Activated CD8-positive, alpha-beta memory T cell treated with anti-CD3 and anti-CD28 coated beads for 36 hours (primary cell): ENCODE data around the gene CUEDC1. TPM values are rescaled to one million over a fixed set of nuclear protein-coding genes. Genes with fewer than 3 reads are reported as not detected.

Source experiments
- CTCF ChIA-PET: fragments of 350-600 bp; sonication (Branson Sonifier 250); formaldehyde crosslinking; loops from one replicate; lab custom pipeline; 2021; ENCODE audit warnings: antibody characterized with exemption; lab: Charles Lee
- POLR2A ChIA-PET: fragments of 350-600 bp; sonication (Branson Sonifier 250); formaldehyde crosslinking; loops from one replicate; lab custom pipeline; 2021; ENCODE audit warnings: antibody characterized with exemption; lab: Charles Lee
- total RNA-seq, 2 experiments: library from RNA; stranded (reverse); gene quantifications; one replicate each; pipeline ENCODE4 v1.2.3, GENCODE V29; 2021

CUEDC1 gene
- total RNA-seq, 2 experiments from 2014 or later = 0.30 TPM; not detected in 1

GRCh38 chr17:57864273-57864672, 90.9 kb downstream of the CUEDC1 start:
- ChIA-PET CTCF (no interaction called here), POLR2A (no interaction called here)

- ChIA-PET POLR2A (interaction anchor here (0.6 kb wide), 1 partner anchor 97 kb away, joined by 4 read pairs; no protein-coding TSS in a partner anchor), CTCF (no interaction called here)
Measured at GRCh38 chr17:57862694-57863667, 92.2 kb downstream of the CUEDC1 start.

DNA sequence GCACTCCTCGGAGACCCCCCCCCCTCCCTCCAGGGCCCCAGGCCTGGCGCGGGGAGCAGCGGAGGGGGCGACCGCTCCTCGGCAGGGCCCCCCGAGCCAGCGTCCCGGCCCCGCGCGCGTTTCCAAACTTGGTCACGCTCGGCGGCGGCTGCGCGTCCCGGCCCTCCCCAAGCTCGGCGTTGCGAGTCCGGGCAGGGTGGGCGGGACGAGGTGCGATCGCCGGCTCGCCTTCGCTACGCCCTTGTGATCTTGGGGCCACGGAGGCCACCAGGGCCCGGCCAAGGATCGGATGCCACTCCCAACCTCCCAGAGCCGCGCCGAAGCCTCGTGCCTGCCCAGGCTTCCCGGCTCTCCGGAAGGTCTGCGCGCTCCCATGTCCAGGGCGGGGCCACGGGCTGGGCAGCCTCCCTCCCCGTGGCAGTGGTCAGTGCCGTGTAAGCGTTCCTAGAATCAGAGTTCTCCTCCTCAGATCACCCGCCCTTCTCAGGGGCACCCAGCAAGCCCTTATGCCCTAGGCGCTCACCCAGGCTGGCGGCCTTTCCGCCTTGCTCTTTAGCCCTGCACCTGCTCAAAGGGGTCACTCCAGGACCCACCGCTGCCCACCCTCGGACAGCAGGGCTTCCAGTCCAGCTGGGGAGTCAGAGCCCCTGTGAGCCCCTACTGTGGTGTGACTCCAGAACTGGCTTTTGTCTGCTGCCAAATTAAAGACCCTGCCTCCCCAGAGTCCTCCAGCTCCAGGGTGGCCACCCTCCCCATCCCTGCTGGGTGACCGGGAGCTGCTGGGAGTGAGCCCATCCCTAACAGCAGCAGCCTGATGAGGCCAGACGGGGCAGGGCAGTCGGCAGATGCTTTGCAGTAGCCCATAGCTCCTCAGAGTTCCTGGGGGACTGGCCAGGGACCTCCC, 93.2 kb downstream of the CUEDC1 start:
- ChIA-PET POLR2A (interaction anchor here (0.6 kb wide), 1 partner anchor 96 kb away, joined by 4 read pairs; no protein-coding TSS in a partner anchor), CTCF (interaction anchor here (1.3 to 3.6 kb wide), 2 partner anchors 30 to 253 kb away, joined by 3 to 11 read pairs; no protein-coding TSS in a partner anchor)

- ChIA-PET CTCF (interaction anchor here (0.6 to 3.6 kb wide), 6 partner anchors 30 to 322 kb away, joined by 3 to 15 read pairs (median 6); no protein-coding TSS in a partner anchor), POLR2A (no interaction called here)
Measured at GRCh38 chr17:57861000-57861789, 94.0 kb downstream of the CUEDC1 start.

- ChIA-PET CTCF (interaction anchor here (1.0 to 3.6 kb wide), 5 partner anchors 31 to 322 kb away, joined by 3 to 15 read pairs (median 5); no protein-coding TSS in a partner anchor), POLR2A (interaction anchor here (0.6 to 1.0 kb wide), 3 partner anchors 111 to 1477 kb away, joined by 3 to 11 read pairs (median 3); no protein-coding TSS in a partner anchor)
Measured at GRCh38 chr17:57860414-57860999, 94.7 kb downstream of the CUEDC1 start.

DNA sequence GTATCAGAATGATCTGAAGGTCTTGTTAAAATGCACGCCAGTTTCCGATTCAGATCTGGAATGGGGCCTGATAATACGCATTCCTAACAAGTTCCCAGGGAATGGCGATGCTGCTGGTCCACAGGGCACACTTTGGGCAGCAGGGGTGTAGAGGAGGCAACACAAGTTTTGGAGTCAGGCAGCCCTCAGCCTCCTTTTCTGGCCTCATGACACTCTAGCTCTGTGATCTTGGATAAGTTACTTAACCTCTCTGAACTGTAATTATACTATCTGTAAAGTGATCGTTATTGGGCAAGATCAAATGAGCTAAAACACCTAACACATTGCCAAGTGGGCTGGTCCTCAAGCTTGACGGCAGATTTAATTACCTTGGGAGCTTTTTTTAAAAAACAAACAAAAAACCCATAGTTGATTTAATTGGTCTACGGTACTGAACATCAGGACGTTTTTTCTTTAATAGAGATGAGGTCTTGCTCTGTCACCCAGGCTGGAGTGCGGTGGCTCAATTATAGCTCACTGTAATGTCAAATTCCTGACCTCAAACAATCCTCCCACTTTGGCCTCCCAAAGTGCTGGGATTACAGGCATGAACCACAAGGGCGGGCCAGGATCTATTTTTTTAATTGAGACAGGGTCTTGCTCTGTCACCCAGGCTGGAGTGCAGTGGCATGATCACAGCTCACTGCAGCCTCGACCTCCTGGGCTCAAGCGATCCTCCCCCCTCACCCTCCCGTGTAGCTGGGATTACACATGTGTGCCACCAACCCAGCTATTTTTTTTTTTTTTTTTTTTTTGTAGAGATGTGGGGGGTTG, 95.4 kb downstream of the CUEDC1 start:
- POLR2A ChIA-PET = interaction anchor here (0.6 to 1.0 kb wide), 3 partner anchors 112 to 1478 kb away, joined by 3 to 11 read pairs (median 3); no protein-coding TSS in a partner anchor

GRCh38 chr17:57858838-57859237, 96.4 kb downstream of the CUEDC1 start:
- ChIA-PET CTCF (interaction anchor here (0.9 to 3.6 kb wide), 6 partner anchors 8 to 256 kb away, joined by 3 to 15 read pairs (median 6); partner anchors contain the start of gene SRSF1), POLR2A (no interaction called here)

More for the DNA sequence above, 95.4 kb downstream of the CUEDC1 start:
- CTCF ChIA-PET = interaction anchor here (0.6 to 3.6 kb wide), 6 partner anchors 11 to 323 kb away, joined by 3 to 15 read pairs (median 6); no protein-coding TSS in a partner anchor

GRCh38 chr17:57856792-57857620, 98.2 kb downstream of the CUEDC1 start:
- ChIA-PET POLR2A (no interaction called here), CTCF (interaction anchor here (0.6 to 1.6 kb wide), 6 partner anchors 8 to 475 kb away, joined by 3 to 6 read pairs (median 3); no protein-coding TSS in a partner anchor)

DNA sequence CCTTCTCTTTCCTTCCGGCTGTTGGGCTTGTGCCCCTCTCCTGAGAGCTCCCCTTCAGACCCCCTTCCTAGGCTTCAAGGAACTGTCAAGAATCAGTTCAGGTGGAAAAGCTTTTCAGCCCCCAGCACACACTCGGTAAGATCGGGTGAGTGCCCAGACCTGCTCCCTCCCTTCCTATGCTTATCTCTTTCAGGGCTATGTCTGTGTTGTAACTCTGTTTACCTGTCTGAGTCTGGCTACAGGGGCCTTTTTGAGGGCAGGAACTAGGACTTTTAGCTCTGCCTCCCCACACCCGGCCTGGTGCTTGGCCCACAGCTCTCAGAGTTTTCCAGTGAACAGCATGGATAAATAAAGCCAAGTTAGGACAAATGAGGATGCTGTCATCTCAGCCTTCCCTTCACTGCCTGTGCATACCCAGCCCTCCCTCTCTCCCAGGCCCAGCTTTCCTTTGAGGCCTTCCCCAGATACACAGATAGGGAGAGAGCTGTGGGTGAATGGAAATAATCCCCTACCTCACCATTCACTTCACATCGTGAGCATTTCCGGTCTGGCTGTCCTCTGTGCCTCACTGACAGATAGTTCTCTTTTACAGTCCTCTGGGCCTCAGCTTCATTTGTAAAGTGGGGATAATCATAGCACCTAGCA, 99.7 kb downstream of the CUEDC1 start:
- ChIA-PET POLR2A (no interaction called here), CTCF (interaction anchor here (1.2 to 1.6 kb wide), 2 partner anchors 105 to 144 kb away, joined by 3 to 6 read pairs; no protein-coding TSS in a partner anchor)

DNA sequence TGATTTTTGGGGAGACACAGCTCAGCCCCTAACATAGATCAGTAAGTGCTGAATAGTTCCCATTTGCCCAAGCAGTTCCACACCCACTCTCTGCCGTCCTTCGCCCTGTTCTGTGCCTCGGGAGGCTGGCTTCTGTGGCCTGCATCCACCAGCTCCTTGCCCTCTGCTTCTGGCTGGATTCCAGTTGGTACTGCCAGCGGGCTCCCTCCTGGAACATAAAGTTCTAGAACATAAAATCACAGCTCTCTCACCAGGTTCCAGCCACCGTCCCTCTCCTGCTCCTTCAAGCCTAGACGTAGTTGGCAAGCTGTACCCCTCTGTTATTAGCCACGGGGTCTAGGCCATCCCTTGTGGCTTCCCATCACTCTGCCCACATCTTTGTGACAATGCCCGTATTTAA, 101.5 kb downstream of the CUEDC1 start:
- ChIA-PET CTCF (no interaction called here), POLR2A (no interaction called here)

- ChIA-PET CTCF (interaction anchor here (0.8 kb wide), 1 partner anchor 13 kb away, joined by 3 read pairs; no protein-coding TSS in a partner anchor), POLR2A (no interaction called here)
Measured at GRCh38 chr17:57852955-57853328, 102.3 kb downstream of the CUEDC1 start.

- ChIA-PET POLR2A (no interaction called here), CTCF (interaction anchor here (0.8 kb wide), 1 partner anchor 14 kb away, joined by 3 read pairs; no protein-coding TSS in a partner anchor)
Measured at GRCh38 chr17:57852092-57852954, 102.9 kb downstream of the CUEDC1 start.

- CTCF ChIA-PET = interaction anchor here (0.7 to 3.6 kb wide), 5 partner anchors 16 to 150 kb away, joined by 3 to 21 read pairs (median 4); no protein-coding TSS in a partner anchor
- POLR2A ChIA-PET = interaction anchor here (0.7 to 1.4 kb wide), 7 partner anchors 17 to 489 kb away, joined by 3 to 7 read pairs (median 3); partner anchors contain the start of genes SRSF1 and VEZF1
Measured at GRCh38 chr17:57849874-57850754, 105.1 kb downstream of the CUEDC1 start, which contains the start of gene MRPS23. MRPS23 (minus strand) TSS chr17:57850044; CDS start chr17:57850010, 34 bp downstream.
